ENCODE results near the gene RBBP8.
"Not testable (repeated sequence)": the region's sequence is repeated elsewhere in the genome, so short reads cannot be mapped to it uniquely, and the experiment has no call there.

RBBP8 gene
- 7.4 to 42.0 (median 14.7) reads per million in 4 experiments for total RNA-seq

GRCh38 chr18:22933206-22933965 lies at the start of gene RBBP8:
Gene RBBP8, plus strand, starts transcription at chr18:22933328. Its CDS starts 3,524 bp downstream, at chr18:22936852.
- DNase-seq = peak; percentile 69

GRCh38 chr18:22883827-22884226 lies 49.3 kb upstream of the RBBP8 start:
- no peak for DNase-seq

GRCh38 chr18:22885694-22886093 lies 47.4 kb upstream of the RBBP8 start:
- DNase-seq = not testable (repeated sequence)

- DNase-seq = no peak
Observed at GRCh38 chr18:22899421-22899820, 33.7 kb upstream of the RBBP8 start.

GRCh38 chr18:22900558-22901238 lies 32.4 kb upstream of the RBBP8 start:
- no peak for DNase-seq

GRCh38 chr18:22902093-22902492 lies 31.0 kb upstream of the RBBP8 start:
- no peak for DNase-seq

- not testable (repeated sequence) for DNase-seq
Observed at GRCh38 chr18:22903248-22903647, 29.9 kb upstream of the RBBP8 start.

- no peak for DNase-seq
Observed at GRCh38 chr18:22912149-22912548, 21.0 kb upstream of the RBBP8 start.

GRCh38 chr18:22912835-22913234 lies 20.3 kb upstream of the RBBP8 start:
- DNase-seq = no peak

GRCh38 chr18:22913861-22914260 lies 19.3 kb upstream of the RBBP8 start:
- DNase-seq = no peak

- no peak for DNase-seq
Observed at GRCh38 chr18:22914633-22915032, 18.5 kb upstream of the RBBP8 start.

GRCh38 chr18:22915337-22915736 lies 17.8 kb upstream of the RBBP8 start:
- DNase-seq = no peak

- DNase-seq = no peak
Observed at GRCh38 chr18:22921772-22922171, 11.4 kb upstream of the RBBP8 start.

GRCh38 chr18:22924589-22924988 lies 8.5 kb upstream of the RBBP8 start:
- DNase-seq = no peak

- DNase-seq = no peak
Observed at GRCh38 chr18:22926454-22926853, 6.7 kb upstream of the RBBP8 start.

- no peak for DNase-seq
Observed at GRCh38 chr18:22928339-22928738, 4.8 kb upstream of the RBBP8 start.

GRCh38 chr18:22930089-22930713 lies 2.9 kb upstream of the RBBP8 start:
- DNase-seq = peak; percentile 52

- no peak for DNase-seq
Observed at GRCh38 chr18:22932885-22933205, 283 bp upstream of the RBBP8 start.

GRCh38 chr18:22933966-22934423 lies 867 bp downstream of the RBBP8 start:
- no peak for DNase-seq

- no peak for DNase-seq
Observed at GRCh38 chr18:22934789-22935188, 1.7 kb downstream of the RBBP8 start.

GRCh38 chr18:22935431-22935830 lies 2.3 kb downstream of the RBBP8 start:
- DNase-seq = no peak

- DNase-seq = no peak
Observed at GRCh38 chr18:22936515-22936914, 3.4 kb downstream of the RBBP8 start.

- DNase-seq = no peak
Observed at GRCh38 chr18:22939649-22940048, 6.5 kb downstream of the RBBP8 start.

GRCh38 chr18:22943847-22944246 lies 10.7 kb downstream of the RBBP8 start:
- DNase-seq = no peak

Measured in effector CD8-positive, alpha-beta T cell (primary cell).